Smooth muscle cell (in vitro differentiated cells): Measurements from ENCODE around the gene TPM1. TPM values are rescaled to one million over a fixed set of nuclear protein-coding genes. Genes with fewer than 3 reads are reported as not detected.

Experiments
- DNase-seq: peaks from one replicate; lab custom pipeline; 2025; ENCODE audit not compliant: unreplicated experiment; lab: John Stamatoyannopoulos, UW
- H2AFZ ChIP-seq: fragments of 200-600 bp; sonication (generic); 2 replicates; pipeline ENCODE4 v1.6.0; 2016; ENCODE audit warnings: antibody characterized with exemption, low read depth, mild to moderate bottlenecking
- H3F3A ChIP-seq: fragments of 200-600 bp; sonication (generic); 2 replicates; pipeline ENCODE4 v1.6.0; 2017; ENCODE audit warnings: antibody characterized with exemption, low read depth
- H3K27ac ChIP-seq: fragments of 200-600 bp; sonication (generic); 2 replicates; pipeline ENCODE4 v1.5.1; 2016; ENCODE audit warnings: low read depth, mild to moderate bottlenecking
- H3K27me3 ChIP-seq: fragments of 200-600 bp; sonication (generic); 2 replicates; pipeline ENCODE4 v1.6.1; 2016; ENCODE audit warnings: low read depth, mild to moderate bottlenecking
- H3K36me3 ChIP-seq: fragments of 200-600 bp; sonication (generic); 2 replicates; pipeline ENCODE4 v1.5.1; 2016; ENCODE audit warnings: low read depth
- H3K4me1 ChIP-seq: fragments of 200-600 bp; sonication (generic); 2 replicates; pipeline ENCODE4 v1.5.1; 2016; ENCODE audit warnings: low read depth
- H3K4me2 ChIP-seq: fragments of 200-600 bp; sonication (generic); 2 replicates; pipeline ENCODE4 v1.6.0; 2016; ENCODE audit warnings: mild to moderate bottlenecking
- H3K4me3 ChIP-seq: fragments of 200-600 bp; sonication (generic); 2 replicates; pipeline ENCODE4 v1.5.1; 2016; ENCODE audit warnings: mild to moderate bottlenecking
- H3K79me2 ChIP-seq: fragments of 200-600 bp; sonication (generic); 2 replicates; pipeline ENCODE4 v1.6.0; 2016; ENCODE audit warnings: low read depth, mild to moderate bottlenecking
- H3K9ac ChIP-seq: fragments of 200-600 bp; sonication (generic); 2 replicates; pipeline ENCODE4 v1.6.0; 2016; ENCODE audit warnings: low read depth
- H3K9me3 ChIP-seq: fragments of 200-600 bp; sonication (generic); replicated peaks from 2 replicates; pipeline ENCODE4 v1.5.1; 2016; ENCODE audit warnings: low read depth
- H4K20me1 ChIP-seq: fragments of 200-600 bp; sonication (generic); 2 replicates; pipeline ENCODE4 v1.6.0; 2016; ENCODE audit warnings: low read depth
- WGBS: methylation state at CpG from one replicate; pipeline ENCODE4 v1.1.7; 2016; ENCODE audit warnings: low lambda C conversion rate; 5-methylcytosine and 5-hydroxymethylcytosine counted together
- polyA plus RNA-seq: library from polyadenylated mRNA; unstranded; fragments of >200 nt; fragmentation: Nextera tagmentation; extraction: Ambion mirVana; gene quantifications from 2 replicates; pipeline ENCODE4 v1.2.1, GENCODE V29; 2016
- total RNA-seq: library from RNA; depleted of rRNA; stranded (reverse); fragments of >200 nt; gene quantifications from 2 replicates; pipeline ENCODE4 v1.2.3, GENCODE V29; 2014
- TF ChIP-seq, protein P1 (sequence below): fragments of 200-600 bp; sonication (generic); IDR thresholded peaks from 2 replicates; pipeline ENCODE4 v1.5.1; 2017; ENCODE audit warnings: borderline replicate concordance, mild to moderate bottlenecking, antibody characterized with exemption; ENCODE audit not compliant: insufficient read depth, poor library complexity, severe bottlenecking

The TPM1 gene
- total and polyA plus RNA-seq, 2 experiments from 2014 or later, result 1,694 to 1,915 TPM

- TF ChIP-seq, protein P1, sequence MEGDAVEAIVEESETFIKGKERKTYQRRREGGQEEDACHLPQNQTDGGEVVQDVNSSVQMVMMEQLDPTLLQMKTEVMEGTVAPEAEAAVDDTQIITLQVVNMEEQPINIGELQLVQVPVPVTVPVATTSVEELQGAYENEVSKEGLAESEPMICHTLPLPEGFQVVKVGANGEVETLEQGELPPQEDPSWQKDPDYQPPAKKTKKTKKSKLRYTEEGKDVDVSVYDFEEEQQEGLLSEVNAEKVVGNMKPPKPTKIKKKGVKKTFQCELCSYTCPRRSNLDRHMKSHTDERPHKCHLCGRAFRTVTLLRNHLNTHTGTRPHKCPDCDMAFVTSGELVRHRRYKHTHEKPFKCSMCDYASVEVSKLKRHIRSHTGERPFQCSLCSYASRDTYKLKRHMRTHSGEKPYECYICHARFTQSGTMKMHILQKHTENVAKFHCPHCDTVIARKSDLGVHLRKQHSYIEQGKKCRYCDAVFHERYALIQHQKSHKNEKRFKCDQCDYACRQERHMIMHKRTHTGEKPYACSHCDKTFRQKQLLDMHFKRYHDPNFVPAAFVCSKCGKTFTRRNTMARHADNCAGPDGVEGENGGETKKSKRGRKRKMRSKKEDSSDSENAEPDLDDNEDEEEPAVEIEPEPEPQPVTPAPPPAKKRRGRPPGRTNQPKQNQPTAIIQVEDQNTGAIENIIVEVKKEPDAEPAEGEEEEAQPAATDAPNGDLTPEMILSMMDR, result no peak
These were observed 28.0 kb upstream of the TPM1 start for GRCh38 chr15:63014578-63014977.

GRCh38 chr15:63015618-63016017, 26.9 kb upstream of the TPM1 start:
- H3K79me2 ChIP-seq, result no peaks in the 10 kb centered on the region
- H3F3A ChIP-seq, result peaks cover 11% of the 10 kb centered on the region
- no peaks in the 10 kb centered on the region for H3K9me3 ChIP-seq
- peaks cover 16% of the 10 kb centered on the region for H3K4me1 ChIP-seq
- DNase-seq, result no peak
- H3K4me3 ChIP-seq, result no peak overlapping the region
- peak overlapping the region; percentile 64 for H3K4me2 ChIP-seq
- no peaks in the 10 kb centered on the region for H3K36me3 ChIP-seq
- H2AFZ ChIP-seq, result peak overlapping the region; percentile 61
- no peaks in the 10 kb centered on the region for H4K20me1 ChIP-seq
- H3K27me3 ChIP-seq, result no peaks in the 10 kb centered on the region
- peak overlapping the region; percentile 89 for H3K27ac ChIP-seq
- WGBS, result 9% methylated on average over 1 of the region's 1 CpG
- TF ChIP-seq, protein P1, result no peak
- peak overlapping the region; percentile 55 for H3K9ac ChIP-seq

More at GRCh38 chr15:63014578-63014977, 28.0 kb upstream of the TPM1 start:
- Histone ChIP-seq H3K4me2 (peak overlapping the region; percentile 69), H3K4me3 (no peak overlapping the region), H3K9ac (no peak overlapping the region), H3K36me3 (no peaks in the 10 kb centered on the region), H3K27me3 (no peaks in the 10 kb centered on the region), H3K9me3 (no peaks in the 10 kb centered on the region), H4K20me1 (no peaks in the 10 kb centered on the region), H3K79me2 (no peaks in the 10 kb centered on the region), H2AFZ (no peak overlapping the region), H3K4me1 (peaks cover 16% of the 10 kb centered on the region), H3F3A (peaks cover 16% of the 10 kb centered on the region), H3K27ac (peak overlapping the region; percentile 89)
- no peak for DNase-seq
- WGBS, result 83% methylated on average over 4 of the region's 4 CpGs

DNA sequence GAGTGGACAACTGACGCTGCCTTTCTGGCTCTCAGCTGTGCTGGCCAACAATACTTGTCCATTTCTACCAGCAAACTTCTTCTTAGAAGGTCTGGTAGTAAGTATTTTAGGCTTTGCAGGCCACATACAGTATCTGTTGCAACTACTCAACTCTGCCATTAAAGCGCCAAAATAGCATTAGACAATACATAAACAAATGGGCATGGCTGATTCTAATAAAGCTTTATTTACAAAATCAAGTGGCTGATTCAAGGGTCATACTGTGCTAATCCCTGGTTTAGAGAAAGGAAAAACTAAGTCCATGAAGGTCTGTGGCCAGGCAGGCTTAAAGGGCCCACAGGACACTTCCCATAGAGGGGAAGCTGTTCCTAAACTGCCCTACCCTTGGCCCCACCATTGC, 26.3 kb upstream of the TPM1 start:
- Histone ChIP-seq H4K20me1 (no peaks in the 10 kb centered on the region), H3F3A (peaks cover 15% of the 10 kb centered on the region), H3K4me2 (peak overlapping the region; percentile 64), H3K27ac (peak overlapping the region; percentile 89), H3K79me2 (no peaks in the 10 kb centered on the region), H3K36me3 (no peaks in the 10 kb centered on the region), H3K9ac (peak overlapping the region; percentile 55), H3K4me1 (peaks cover 16% of the 10 kb centered on the region), H3K27me3 (no peaks in the 10 kb centered on the region), H3K9me3 (no peaks in the 10 kb centered on the region), H2AFZ (peak overlapping the region; percentile 61), H3K4me3 (no peak overlapping the region)
- no peak for DNase-seq
- WGBS, result 87% methylated on average over 2 of the region's 2 CpGs
- TF ChIP-seq, protein P1, result no peak

- Histone ChIP-seq H3K9me3 (no peaks in the 10 kb centered on the region), H3K79me2 (no peaks in the 10 kb centered on the region), H3F3A (peaks cover 16% of the 10 kb centered on the region), H3K27ac (peak overlapping the region; percentile 77), H3K4me1 (peaks cover 17% of the 10 kb centered on the region), H3K4me3 (no peak overlapping the region), H3K4me2 (no peak overlapping the region), H3K27me3 (no peaks in the 10 kb centered on the region), H4K20me1 (no peaks in the 10 kb centered on the region), H2AFZ (no peak overlapping the region), H3K9ac (peak overlapping the region; percentile 13), H3K36me3 (no peaks in the 10 kb centered on the region)
- TF ChIP-seq, protein P1, result no peak
- no peak for DNase-seq
- WGBS, result 100% methylated on average over 1 of the region's 1 CpG
These were observed 23.9 kb upstream of the TPM1 start for GRCh38 chr15:63018639-63019038.
